CD14-positive monocyte (primary cell): ENCODE data around the gene SSBP3. TPM values are rescaled to one million over a fixed set of nuclear protein-coding genes. Genes with fewer than 3 reads are reported as not detected.

ENCODE experiments used
- DNase-seq, 3 donors: peaks; one replicate each; pipeline ENCODE4 v3.0.0-alpha.2; 2011 to 2022
- H2AFZ ChIP-seq: 2 replicates; pipeline ENCODE4 v1.6.0; 2012; ENCODE audit warnings: mild to moderate bottlenecking, low read depth, low read length, inconsistent platforms; ENCODE audit not compliant: insufficient read depth, poor library complexity, severe bottlenecking
- H3K27ac ChIP-seq, 2 donors: 1 replicate in 1 of 2; 2 replicates in 1 of 2; pipeline ENCODE4 v1.5.1; 2012 to 2013; ENCODE audit warnings: low read length in 2 of 2, control low read depth in 1 of 2, inconsistent platforms in 1 of 2, low read depth in 1 of 2, mild to moderate bottlenecking in 1 of 2
- H3K27me3 ChIP-seq, 2 donors: one replicate each; pipeline versions ENCODE4 v1.6.0 to v1.6.1; 2011 to 2013; ENCODE audit warnings: low read length in 2 of 2; ENCODE audit not compliant: control insufficient read depth in 2 of 2, insufficient read depth in 2 of 2
- H3K36me3 ChIP-seq, 2 donors: replicated peaks in 1 of 2; 1 replicate in 1 of 2; 2 replicates in 1 of 2; pipeline versions ENCODE4 v1.5.1 to v1.6.1; 2012 to 2013; ENCODE audit warnings: low read length in 2 of 2, control low read depth in 1 of 2, inconsistent platforms in 1 of 2, mild to moderate bottlenecking in 1 of 2; ENCODE audit not compliant: insufficient read depth in 2 of 2, control insufficient read depth in 1 of 2
- H3K4me1 ChIP-seq, 2 donors: 1 replicate in 1 of 2; 2 replicates in 1 of 2; pipeline versions ENCODE4 v1.5.1 to v1.6.1; 2012 to 2013; ENCODE audit warnings: low read length in 2 of 2, control low read depth in 1 of 2, inconsistent platforms in 1 of 2, mild to moderate bottlenecking in 1 of 2, moderate library complexity in 1 of 2; ENCODE audit not compliant: insufficient read depth in 2 of 2, control insufficient read depth in 1 of 2
- H3K4me2 ChIP-seq: replicated peaks from 2 replicates; pipeline ENCODE3; 2012; ENCODE audit warnings: low read length, moderate library complexity, mild to moderate bottlenecking; ENCODE audit not compliant: poor library complexity, severe bottlenecking; ENCODE audit errors: extremely low read depth
- H3K4me3 ChIP-seq, 3 experiments: fragments of 200-600 bp in 1 of 3; sonication (generic) in 1 of 3; replicated peaks in 1 of 3; 1 replicate in 2 of 3; 2 replicates in 1 of 3; pipeline ENCODE4 v1.5.1; 2011 to 2013; ENCODE audit warnings: low read length in 3 of 3, mild to moderate bottlenecking in 3 of 3, control low read depth in 2 of 3, low read depth in 2 of 3, inconsistent platforms in 1 of 3, moderate library complexity in 1 of 3
- H3K79me2 ChIP-seq: 2 replicates; pipeline ENCODE4 v1.6.0; 2012; ENCODE audit warnings: mild to moderate bottlenecking, control low read depth, inconsistent platforms, low read length, moderate library complexity; ENCODE audit not compliant: insufficient read depth
- H3K9ac ChIP-seq: 2 replicates; pipeline ENCODE4 v1.6.0; 2017; ENCODE audit warnings: low read length, mild to moderate bottlenecking; ENCODE audit not compliant: insufficient read depth, poor library complexity, severe bottlenecking
- H3K9me3 ChIP-seq, 2 donors: replicated peaks in 1 of 2; 1 replicate in 1 of 2; 2 replicates in 1 of 2; pipeline versions ENCODE4 v1.5.1 to v1.6.1; 2012 to 2013; ENCODE audit warnings: low read length in 2 of 2, control low read depth in 1 of 2; ENCODE audit not compliant: control insufficient read depth in 1 of 2, insufficient read depth in 1 of 2
- H4K20me1 ChIP-seq: 2 replicates; pipeline ENCODE4 v1.6.0; 2012; ENCODE audit warnings: mild to moderate bottlenecking, low read length, control low read depth, moderate library complexity; ENCODE audit not compliant: insufficient read depth
- H3K27ac Mint-ChIP-seq, 7 donors: one replicate each; pipeline ENCODE4 v1.8.0; 2020; ENCODE audit warnings: mild to moderate bottlenecking in 7 of 7, mixed read lengths in 7 of 7, moderate library complexity in 6 of 7, inconsistent platforms in 2 of 7
- H3K27me3 Mint-ChIP-seq, 3 donors: one replicate each; pipeline ENCODE4 v1.8.0; 2021 to 2022; ENCODE audit warnings: low read depth in 3 of 3, mild to moderate bottlenecking in 3 of 3, mixed read lengths in 3 of 3, moderate library complexity in 3 of 3, inconsistent platforms in 1 of 3
- H3K36me3 Mint-ChIP-seq, 2 donors: one replicate each; pipeline ENCODE4 v1.8.0; 2020; ENCODE audit warnings: mixed read lengths in 2 of 2, inconsistent platforms in 1 of 2, mild to moderate bottlenecking in 1 of 2
- H3K4me1 Mint-ChIP-seq: one replicate; pipeline ENCODE4 v1.8.0; 2020; ENCODE audit warnings: mild to moderate bottlenecking, mixed read lengths
- H3K4me3 Mint-ChIP-seq, 2 donors: one replicate each; pipeline ENCODE4 v1.8.0; 2020; ENCODE audit warnings: mild to moderate bottlenecking in 2 of 2, mixed read lengths in 2 of 2, moderate library complexity in 1 of 2
- H3K9me3 Mint-ChIP-seq, 7 donors: one replicate each; pipeline ENCODE4 v1.8.0; 2020 to 2022; ENCODE audit warnings: mixed read lengths in 7 of 7, mild to moderate bottlenecking in 6 of 7, moderate library complexity in 6 of 7, inconsistent platforms in 2 of 7
- CTCF ChIP-seq: fragments of 200-600 bp; IDR thresholded peaks from one replicate; pipeline ENCODE4 v1.8.0; 2022; ENCODE audit warnings: antibody characterized with exemption, mild to moderate bottlenecking
- WGBS: methylation state at CpG from one replicate; pipeline ENCODE4 v1.1.5; 2013; ENCODE audit warnings: missing lambda C conversion rate; ENCODE audit not compliant: insufficient coverage; 5-methylcytosine and 5-hydroxymethylcytosine counted together
- intact Hi-C, 2 donors: fragments of 100-400 bp; cut with micrococcal nuclease; formaldehyde crosslinking; loops; one replicate each; pipeline versions ENCODE4 v1.15.0 to v1.15.1; 2023
- polyA plus RNA-seq, 3 donors: library from polyadenylated mRNA; depleted of rRNA in 1 of 3; unstranded in 2 of 3; stranded (reverse) in 1 of 3; fragments of 300-500 nt in 2 of 3; fragments of >200 nt in 1 of 3; fragmentation: Illumina TruSeq in 2 of 3; gene quantifications; 1 replicate in 2 of 3; 2 replicates in 1 of 3; pipeline ENCODE4 v1.2.3, GENCODE V29; 2012 to 2021

Gene SSBP3
- polyA plus RNA-seq, 3 donors: 4.1 to 30.7 (median 4.3) TPM

DNA sequence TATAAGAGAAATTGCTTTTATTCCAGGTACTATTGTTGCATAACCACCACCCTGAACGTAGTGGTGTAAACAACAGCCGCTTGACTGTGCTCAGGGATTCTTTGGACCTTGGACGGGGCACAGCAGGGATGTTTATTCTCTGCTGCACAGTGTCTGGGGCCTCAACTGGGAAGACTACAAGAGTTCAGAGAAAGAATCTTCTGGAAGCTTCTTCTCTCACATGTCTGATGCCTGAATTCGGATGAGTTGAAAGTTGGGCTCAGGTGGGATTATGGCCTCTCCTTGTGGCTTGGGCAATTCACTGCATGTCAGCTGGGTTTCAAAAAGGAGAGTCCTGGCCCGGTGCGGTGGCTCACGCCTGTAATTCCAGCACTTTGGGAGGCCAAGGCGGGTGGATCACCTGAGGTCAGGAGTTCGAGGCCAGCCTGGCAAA, 19.0 kb upstream of the SSBP3 start:
- no peaks in the 10 kb centered on the region for H3K36me3 ChIP-seq
- H3K4me2 ChIP-seq: no peak overlapping the region
- DNase-seq: no peak
- Mint-ChIP-seq H3K36me3 (no peaks in the 10 kb centered on the region), H3K27me3 (peaks cover 0 to 2% (median 2%) of the 10 kb centered on the region in 3 donors), H3K4me3 (no peak overlapping the region), H3K9me3 (peaks cover 0 to 2% (median 0%) of the 10 kb centered on the region in 7 donors), H3K4me1 (no peaks in the 10 kb centered on the region), H3K27ac (no peak overlapping the region)
- no peaks in the 10 kb centered on the region for H4K20me1 ChIP-seq
- WGBS: 89% methylated on average over 7 of the region's 9 CpGs
- H3K27me3 ChIP-seq: no peaks in the 10 kb centered on the region
- H3K4me1 ChIP-seq: no peaks in the 10 kb centered on the region
- H2AFZ ChIP-seq: no peak overlapping the region
- intact Hi-C loops: no loop called here
- no peaks in the 10 kb centered on the region for H3K79me2 ChIP-seq
- no peak overlapping the region for H3K9ac ChIP-seq
- no peaks in the 10 kb centered on the region for H3K9me3 ChIP-seq
- no peak overlapping the region for H3K27ac ChIP-seq
- H3K4me3 ChIP-seq: no peak overlapping the region
- no peak for TF ChIP-seq CTCF

GRCh38 chr1:54424398-54424797, 18.2 kb upstream of the SSBP3 start:
- Mint-ChIP-seq H3K27me3 (peaks cover 0 to 2% (median 2%) of the 10 kb centered on the region in 3 donors), H3K27ac (no peak overlapping the region), H3K9me3 (peaks cover 0 to 2% (median 0%) of the 10 kb centered on the region in 7 donors), H3K4me3 (no peak overlapping the region), H3K4me1 (no peaks in the 10 kb centered on the region), H3K36me3 (no peaks in the 10 kb centered on the region)
- H2AFZ ChIP-seq: no peak overlapping the region
- no peak for TF ChIP-seq CTCF
- 50% methylated on average over 1 of the region's 2 CpGs for WGBS
- H3K36me3 ChIP-seq: no peaks in the 10 kb centered on the region
- H3K79me2 ChIP-seq: no peaks in the 10 kb centered on the region
- no peak for DNase-seq
- no peaks in the 10 kb centered on the region for H3K9me3 ChIP-seq
- intact Hi-C loops: no loop called here
- no peak overlapping the region for H3K9ac ChIP-seq
- H4K20me1 ChIP-seq: no peaks in the 10 kb centered on the region
- no peak overlapping the region for H3K4me3 ChIP-seq
- H3K27ac ChIP-seq: no peak overlapping the region
- no peak overlapping the region for H3K4me2 ChIP-seq
- H3K27me3 ChIP-seq: no peaks in the 10 kb centered on the region
- no peaks in the 10 kb centered on the region for H3K4me1 ChIP-seq
